ENCODE measurements around the gene SKAP1. TPM values are rescaled to one million over a fixed set of nuclear protein-coding genes. Genes with fewer than 3 reads are reported as not detected.
A peak's percentile ranks its signal among the peaks of the same experiment; 100 is the strongest.
"Not testable (repeated sequence)": the region's sequence is repeated elsewhere in the genome, so short reads cannot be mapped to it uniquely, and the experiment has no call there.

SKAP1 gene
- total RNA-seq, 1 experiment from 2014 or later = not detected

GRCh38 chr17:48245465-48246033, 184.5 kb downstream of the SKAP1 start:
- DNase-seq (ENCODE audit: low spot score) = not testable (repeated sequence)

- DNase-seq (ENCODE audit: low spot score) = no peak
Measured at GRCh38 chr17:48244814-48245213, 185.2 kb downstream of the SKAP1 start.

- DNase-seq (ENCODE audit: low spot score) = no peak
Measured at GRCh38 chr17:48244121-48244711, 185.8 kb downstream of the SKAP1 start.

GRCh38 chr17:48241770-48242497, 188.1 kb downstream of the SKAP1 start:
- no peak for DNase-seq (ENCODE audit: low spot score)

- peak; percentile 80 for DNase-seq (ENCODE audit: low spot score)
Measured at GRCh38 chr17:48241131-48241591, 188.9 kb downstream of the SKAP1 start.

GRCh38 chr17:48240562-48241130, 189.4 kb downstream of the SKAP1 start:
- peak; percentile 45 for DNase-seq (ENCODE audit: low spot score)

GRCh38 chr17:48240122-48240521, 189.9 kb downstream of the SKAP1 start:
- no peak for DNase-seq (ENCODE audit: low spot score)

GRCh38 chr17:48239603-48239995, 190.4 kb downstream of the SKAP1 start:
- DNase-seq (ENCODE audit: low spot score) = no peak

- DNase-seq (ENCODE audit: low spot score) = no peak
Measured at GRCh38 chr17:48238933-48239602, 190.9 kb downstream of the SKAP1 start.

GRCh38 chr17:48237456-48237855, 192.6 kb downstream of the SKAP1 start:
- DNase-seq (ENCODE audit: low spot score) = no peak

GRCh38 chr17:48236681-48237134, 193.3 kb downstream of the SKAP1 start:
- no peak for DNase-seq (ENCODE audit: low spot score)

GRCh38 chr17:48234922-48235321, 195.1 kb downstream of the SKAP1 start:
- no peak for DNase-seq (ENCODE audit: low spot score)

- DNase-seq (ENCODE audit: low spot score) = no peak
Measured at GRCh38 chr17:48231995-48232959, 197.7 kb downstream of the SKAP1 start.

- DNase-seq (ENCODE audit: low spot score) = no peak
Measured at GRCh38 chr17:48229936-48230335, 200.1 kb downstream of the SKAP1 start.

- no peak for DNase-seq (ENCODE audit: low spot score)
Measured at GRCh38 chr17:48228720-48229119, 201.3 kb downstream of the SKAP1 start.

GRCh38 chr17:48225725-48226567, 204.1 kb downstream of the SKAP1 start:
- no peak for DNase-seq (ENCODE audit: low spot score)

GRCh38 chr17:48223945-48224344, 206.1 kb downstream of the SKAP1 start:
- DNase-seq (ENCODE audit: low spot score) = no peak

- DNase-seq (ENCODE audit: low spot score) = no peak
Measured at GRCh38 chr17:48219617-48220016, 210.4 kb downstream of the SKAP1 start.

GRCh38 chr17:48215583-48216139, 214.4 kb downstream of the SKAP1 start:
- peak; percentile 53 for DNase-seq (ENCODE audit: low spot score)

- no peak for DNase-seq (ENCODE audit: low spot score)
Measured at GRCh38 chr17:48213797-48214196, 216.2 kb downstream of the SKAP1 start.
